SK-N-SH (cell line): ENCODE results near the gene MYO18A. TPM values are rescaled to one million over a fixed set of nuclear protein-coding genes. Genes with fewer than 3 reads are reported as not detected.

Source experiments
- CTCF ChIA-PET: fragments of 300-600, 350-600 bp; formaldehyde crosslinking; extraction: SDS; loops from one replicate; lab custom pipeline; 2021; lab: Yijun Ruan, JAX
- POLR2A ChIA-PET: fragments of 350-600 bp; sonication (Branson Sonifier 250); formaldehyde crosslinking; extraction: SDS; loops from one replicate; lab custom pipeline; 2020; ENCODE audit warnings: antibody characterized with exemption, inconsistent platforms; lab: Yijun Ruan, JAX
- DNase-seq: peaks from one replicate; pipeline ENCODE4 v3.0.0; 2012
- H2AFZ ChIP-seq: fragments of 200-600 bp; sonication (generic); 2 replicates; pipeline ENCODE4 v1.8.1; 2016; ENCODE audit warnings: antibody characterized with exemption, mild to moderate bottlenecking, low read depth
- H3F3A ChIP-seq: fragments of 200-600 bp; sonication (generic); replicated peaks from 2 replicates; pipeline ENCODE3; 2016; ENCODE audit warnings: antibody characterized with exemption, mild to moderate bottlenecking; ENCODE audit not compliant: insufficient read depth
- H3K27ac ChIP-seq, 2 experiments: fragments of 200-500 bp in 1 of 2; fragments of 200-600 bp in 1 of 2; sonication (Bioruptor generic) in 1 of 2; sonication (generic), shearing (Covaris generic) in 1 of 2; 2 replicates each; pipeline versions ENCODE4 v1.5.1 to v1.6.1; 2014 to 2016; ENCODE audit warnings: low read depth in 2 of 2, inconsistent platforms in 1 of 2, low read length in 1 of 2, mild to moderate bottlenecking in 1 of 2, mixed read lengths in 1 of 2
- H3K27me3 ChIP-seq: fragments of 200-600 bp; sonication (generic), shearing (Covaris generic); 2 replicates; pipeline ENCODE4 v1.6.1; 2016; ENCODE audit warnings: mixed run types; ENCODE audit not compliant: insufficient read depth
- H3K36me3 ChIP-seq, 2 experiments: fragments of 200-500 bp in 1 of 2; fragments of 200-600 bp in 1 of 2; sonication (Bioruptor generic) in 1 of 2; sonication (generic) in 1 of 2; replicated peaks in 1 of 2; 2 replicates each; pipeline versions ENCODE3 to v1.5.1; 2014 to 2016; ENCODE audit warnings: low read length in 1 of 2, mild to moderate bottlenecking in 1 of 2; ENCODE audit not compliant: insufficient read depth in 2 of 2, control insufficient read depth in 1 of 2
- H3K4me1 ChIP-seq, 2 experiments: fragments of 200-500 bp in 1 of 2; fragments of 200-600 bp in 1 of 2; sonication (Bioruptor generic) in 1 of 2; sonication (generic), shearing (Covaris generic) in 1 of 2; 2 replicates each; pipeline versions ENCODE4 v1.5.1 to v1.6.1; 2014 to 2016; ENCODE audit warnings: low read depth in 1 of 2, low read length in 1 of 2, mixed run types in 1 of 2; ENCODE audit not compliant: insufficient read depth in 2 of 2, control insufficient read depth in 1 of 2
- H3K4me2 ChIP-seq: fragments of 200-600 bp; sonication (generic), shearing (Covaris generic); 2 replicates; pipeline ENCODE4 v1.6.1; 2017; ENCODE audit warnings: mixed run types
- H3K4me3 ChIP-seq, 2 experiments: fragments of 200-500 bp in 1 of 2; fragments of 200-600 bp in 1 of 2; sonication (Bioruptor generic) in 1 of 2; sonication (generic), shearing (Covaris generic) in 1 of 2; 2 replicates each; pipeline versions ENCODE4 v1.5.1 to v1.8.1; 2014 to 2016; ENCODE audit warnings: low read depth in 2 of 2, inconsistent platforms in 1 of 2, low read length in 1 of 2, mild to moderate bottlenecking in 1 of 2, mixed read lengths in 1 of 2, moderate library complexity in 1 of 2
- H3K79me2 ChIP-seq: fragments of 200-600 bp; sonication (generic); 2 replicates; pipeline ENCODE4 v1.8.1; 2017; ENCODE audit warnings: mild to moderate bottlenecking; ENCODE audit not compliant: insufficient read depth
- H3K9ac ChIP-seq: fragments of 200-600 bp; sonication (generic); 2 replicates; pipeline ENCODE4 v1.6.1; 2017; ENCODE audit warnings: mixed run types
- H3K9me2 ChIP-seq: fragments of 200-600 bp; sonication (generic); 2 replicates; pipeline ENCODE4 v1.6.1; 2017; ENCODE audit warnings: mixed run types
- H3K9me3 ChIP-seq: fragments of 200-600 bp; sonication (generic); 2 replicates; pipeline ENCODE4 v1.6.1; 2017; ENCODE audit warnings: mixed run types, mild to moderate bottlenecking, moderate library complexity
- H4K20me1 ChIP-seq: fragments of 200-600 bp; sonication (generic); 2 replicates; pipeline ENCODE4 v1.6.1; 2017; ENCODE audit warnings: mild to moderate bottlenecking, mixed run types; ENCODE audit not compliant: insufficient read depth
- CTCF ChIP-seq: fragments of 200-600 bp; sonication (generic); IDR thresholded peaks from 2 replicates; pipeline ENCODE4 v1.6.1; 2017; ENCODE audit warnings: antibody characterized with exemption, mild to moderate bottlenecking, moderate library complexity
- ELF1 ChIP-seq: IDR thresholded peaks from 2 replicates; pipeline ENCODE4 v1.4.0; 2012
- EP300 ChIP-seq, 2 experiments: IDR thresholded peaks; 2 replicates each; pipeline versions ENCODE4 v1.4.0 to v1.6.1; 2012; ENCODE audit warnings: borderline replicate concordance in 1 of 2, low read depth in 1 of 2, low read length in 1 of 2
- EZH2phosphoT487 ChIP-seq: fragments of 200-600 bp; sonication (generic); IDR thresholded peaks from 2 replicates; pipeline ENCODE4 v1.6.1; 2017; ENCODE audit warnings: low read depth, mixed run types, mild to moderate bottlenecking, antibody characterized with exemption, moderate library complexity, borderline replicate concordance
- FOSL2 ChIP-seq: IDR thresholded peaks from 2 replicates; pipeline ENCODE4 v1.4.0; 2012; ENCODE audit warnings: low read depth, mild to moderate bottlenecking, moderate library complexity, borderline replicate concordance
- FOXJ3 ChIP-seq: sonication (generic); formaldehyde crosslinking; IDR thresholded peaks from 2 replicates; pipeline ENCODE4 v1.5.1; 2020; ENCODE audit warnings: mild to moderate bottlenecking, missing genetic modification reagents
- FOXM1 ChIP-seq: IDR thresholded peaks from 2 replicates; pipeline ENCODE4 v1.4.0; 2012; ENCODE audit warnings: low read depth, mild to moderate bottlenecking
- GABPA ChIP-seq: IDR thresholded peaks from 2 replicates; pipeline ENCODE4 v1.4.0; 2012; ENCODE audit warnings: low read depth, mild to moderate bottlenecking
- GATA2 ChIP-seq: sonication (generic); formaldehyde crosslinking; IDR thresholded peaks from 2 replicates; pipeline ENCODE4 v1.5.0; 2020; ENCODE audit warnings: mild to moderate bottlenecking, missing genetic modification reagents
- IRF3 ChIP-seq: fragments of 150-350 bp; IDR thresholded peaks from 2 replicates; pipeline ENCODE4 v1.6.1; 2016; ENCODE audit warnings: mild to moderate bottlenecking, low read depth, low read length
- JUND ChIP-seq: IDR thresholded peaks from 2 replicates; pipeline ENCODE4 v1.4.0; 2012
- MAX ChIP-seq: IDR thresholded peaks from 2 replicates; pipeline ENCODE4 v1.4.0; 2012; ENCODE audit warnings: low read depth
- MEF2A ChIP-seq: IDR thresholded peaks from 2 replicates; pipeline ENCODE4 v1.4.0; 2012; ENCODE audit warnings: low read depth, borderline replicate concordance
- MXI1 ChIP-seq: IDR thresholded peaks from 2 replicates; pipeline ENCODE4 v1.6.1; 2012; ENCODE audit warnings: mild to moderate bottlenecking, low read depth, low read length, improper control_type of control experiment
- NFIC ChIP-seq: IDR thresholded peaks from 2 replicates; pipeline ENCODE4 v1.4.0; 2012; ENCODE audit warnings: borderline replicate concordance
- NRF1 ChIP-seq: IDR thresholded peaks from 2 replicates; pipeline ENCODE4 v1.6.1; 2012; ENCODE audit warnings: low read depth, mild to moderate bottlenecking, low read length
- PBX3 ChIP-seq: IDR thresholded peaks from 2 replicates; pipeline ENCODE4; 2012
- POLR2AphosphoS5 ChIP-seq: IDR thresholded peaks from 2 replicates; pipeline ENCODE4 v1.6.1; 2012; ENCODE audit warnings: low read depth, low read length
- RAD21 ChIP-seq: IDR thresholded peaks from 2 replicates; pipeline ENCODE4 v1.6.1; 2012; ENCODE audit warnings: mild to moderate bottlenecking, low read length
- RCOR1 ChIP-seq: fragments of 150-350 bp; IDR thresholded peaks from 2 replicates; pipeline ENCODE4 v1.6.1; 2017; ENCODE audit warnings: antibody characterized with exemption, low read length
- RFX5 ChIP-seq: IDR thresholded peaks from 2 replicates; pipeline ENCODE4 v1.6.1; 2012; ENCODE audit warnings: mild to moderate bottlenecking, improper control_type of control experiment, low read length
- RXRA ChIP-seq: IDR thresholded peaks from 2 replicates; pipeline ENCODE4 v1.4.0; 2012; ENCODE audit warnings: low read depth, mild to moderate bottlenecking, borderline replicate concordance
- SIN3A ChIP-seq: IDR thresholded peaks from 2 replicates; pipeline ENCODE4 v1.6.1; 2012; ENCODE audit warnings: low read depth, mild to moderate bottlenecking, low read length, moderate library complexity, borderline replicate concordance
- SMC3 ChIP-seq: IDR thresholded peaks from 2 replicates; pipeline ENCODE4 v1.6.1; 2012; ENCODE audit warnings: low read depth, low read length, improper control_type of control experiment
- TAF1 ChIP-seq: IDR thresholded peaks from 2 replicates; pipeline ENCODE4 v1.6.1; 2012; ENCODE audit warnings: low read depth, mild to moderate bottlenecking, low read length, moderate library complexity, borderline replicate concordance
- TCF12 ChIP-seq: IDR thresholded peaks from 2 replicates; pipeline ENCODE4 v1.4.0; 2012
- TEAD4 ChIP-seq: IDR thresholded peaks from 2 replicates; pipeline ENCODE4 v1.4.0; 2012; ENCODE audit warnings: mild to moderate bottlenecking, borderline replicate concordance; ENCODE audit not compliant: insufficient read depth
- YY1 ChIP-seq: IDR thresholded peaks from 2 replicates; pipeline ENCODE4 v1.4.0; 2012; ENCODE audit warnings: low read depth, mild to moderate bottlenecking
- WGBS: methylation state at CpG from one replicate; pipeline ENCODE4 v1.1.6; 2017; ENCODE audit warnings: low lambda C conversion rate; 5-methylcytosine and 5-hydroxymethylcytosine counted together
- polyA plus RNA-seq, 3 experiments: library from polyadenylated mRNA; depleted of rRNA; stranded (reverse); fragments of >200 nt; gene quantifications; 2 replicates each; pipeline ENCODE4 v1.2.3, GENCODE V29; 2012

Gene MYO18A
- polyA plus RNA-seq, 1 of the 3 experiments (the other 2 are of a cell fraction): 6.6 TPM

GRCh38 chr17:29149431-29150064 lies 30.6 kb downstream of the MYO18A start (continued):
- TF ChIP-seq TCF12 (no peak), RFX5 (no peak), NFIC (no peak), MEF2A (no peak), FOXM1 (no peak)

- Histone ChIP-seq H3K9ac (peak overlapping the region; percentile 51; the same call in 1 of the 2 replicates), H3K9me3 (no peaks in the 10 kb centered on the region), H3K4me3 (peak overlapping the region; percentile 47 to 50), H4K20me1 (no peaks in the 10 kb centered on the region), H3F3A (peaks cover 12% of the 10 kb centered on the region), H3K36me3 (no peaks in the 10 kb centered on the region), H3K9me2 (no peaks in the 10 kb centered on the region), H3K4me2 (peak overlapping the region; percentile 48), H3K4me1 (peaks cover 30 to 35% of the 10 kb centered on the region in 2 experiments), H2AFZ (peak overlapping the region; percentile 94), H3K27ac (peak overlapping the region; percentile 50 to 82; a peak in 3 of 4 replicates), H3K27me3 (no peaks in the 10 kb centered on the region), H3K79me2 (no peaks in the 10 kb centered on the region; the same call in 1 of the 2 replicates)
- ChIA-PET CTCF (interaction anchor here (0.6 to 22.3 kb wide), 51 partner anchors 8 to 424 kb away, joined by 3 to 535 read pairs (median 4); partner anchors contain the start of genes MYO18A and NUFIP2), POLR2A (interaction anchor here (0.7 to 2.7 kb wide), 9 partner anchors 9 to 145 kb away, joined by 3 to 15 read pairs (median 4); partner anchors contain the start of genes MYO18A and NUFIP2)
- DNase-seq: peak; percentile 99
- 23% methylated on average over 14 of the region's 34 CpGs for WGBS
- TF ChIP-seq GATA2 (CRISPR knock-in tag): no peak
- TF ChIP-seq YY1: peak; percentile 83
- peak; percentile 46 for TF ChIP-seq ELF1
- no peak for TF ChIP-seq GABPA
- peak; percentile 84 for TF ChIP-seq SMC3
- peak; percentile 39 for TF ChIP-seq RCOR1
- TF ChIP-seq MAX: peak; percentile 25; the same call in 1 of the 2 replicates
- no peak for TF ChIP-seq FOXM1
- no peak for TF ChIP-seq NFIC
- no peak for TF ChIP-seq FOSL2
- TF ChIP-seq POLR2AphosphoS5: peak; percentile 76; the same call in 1 of the 2 replicates
- TF ChIP-seq MEF2A: no peak
- TF ChIP-seq TAF1: 0 out of 2 replicates have a peak, but pooled peaks have one; percentile 49
- TF ChIP-seq EZH2phosphoT487: no peak
- TF ChIP-seq RAD21: peak; percentile 91
- TF ChIP-seq EP300 (IDR thresholded peaks at IDR 0.05; ENCODE audit: borderline replicate concordance in 1 of 2, low read depth in 1 of 2, low read length in 1 of 2): 0 out of 4 replicates have a peak, but pooled peaks of 1 of the 2 experiments have one; percentile 17
- no peak for TF ChIP-seq TEAD4
- TF ChIP-seq MXI1: peak; percentile 60; the same call in 1 of the 2 replicates
- TF ChIP-seq SIN3A: peak; percentile 31; the same call in 1 of the 2 replicates
- peak; percentile 89 for TF ChIP-seq NRF1
- peak; percentile 81 for TF ChIP-seq CTCF
- no peak for TF ChIP-seq IRF3
- TF ChIP-seq FOXJ3: no peak
- TF ChIP-seq RXRA: no peak
- no peak for TF ChIP-seq JUND
- no peak for TF ChIP-seq PBX3
These were observed 31.3 kb downstream of the MYO18A start for GRCh38 chr17:29148790-29149430.
